ENCODE data around the gene ALDH3A1. TPM values are rescaled to one million over a fixed set of nuclear protein-coding genes. Genes with fewer than 3 reads are reported as not detected.
"Not testable (repeated sequence)": the region's sequence is repeated elsewhere in the genome, so short reads cannot be mapped to it uniquely, and the experiment has no call there.

ALDH3A1 gene
- total and polyA plus RNA-seq, 3 donors from 2014 or later = 3.2 to 5.6 (median 4.2) TPM

DNA sequence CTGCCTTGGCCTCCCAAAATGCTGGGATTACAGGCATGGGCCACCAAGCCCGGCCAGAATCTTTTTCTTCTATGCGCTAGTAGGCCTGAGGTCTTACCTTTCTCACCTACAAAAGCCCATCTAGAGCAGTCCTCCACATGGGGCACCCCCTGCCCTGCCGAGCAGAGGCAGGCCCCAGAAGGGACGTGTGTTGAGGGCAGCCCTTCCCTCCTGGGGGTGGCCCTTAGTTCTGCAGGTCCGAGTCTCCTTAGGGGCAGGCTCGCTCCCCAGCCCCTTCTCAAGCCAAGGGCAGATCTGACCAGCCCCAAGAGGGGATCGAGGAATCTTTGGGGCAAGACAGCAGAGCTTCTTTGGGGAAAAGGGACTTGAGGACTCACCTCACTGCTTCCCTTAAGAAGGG, 17.9 kb upstream of the ALDH3A1 start:
- H3K4me1 ChIP-seq = no peaks in the 10 kb centered on the region
- no peak overlapping the region for H3K4me3 ChIP-seq
- intact Hi-C loops (cut with DNase I; ENCODE audit: low total_unique reads) = loop anchor here (5.0 to 10.0 kb wide), 2 partner anchors 249 to 401 kb away; partner anchors contain the start of gene B9D1
- no peak for DNase-seq
- H3K27me3 ChIP-seq = no peaks in the 10 kb centered on the region
- 40 to 73% methylated on average over 1 to 7 of the region's 7 CpGs for WGBS, 2 donors
- H3K9me3 ChIP-seq = no peaks in the 10 kb centered on the region
- no peaks in the 10 kb centered on the region for H3K36me3 ChIP-seq (ENCODE audit: low read depth, missing control alignments)
- H3K27ac ChIP-seq = no peak overlapping the region
- TF ChIP-seq, protein P1, sequence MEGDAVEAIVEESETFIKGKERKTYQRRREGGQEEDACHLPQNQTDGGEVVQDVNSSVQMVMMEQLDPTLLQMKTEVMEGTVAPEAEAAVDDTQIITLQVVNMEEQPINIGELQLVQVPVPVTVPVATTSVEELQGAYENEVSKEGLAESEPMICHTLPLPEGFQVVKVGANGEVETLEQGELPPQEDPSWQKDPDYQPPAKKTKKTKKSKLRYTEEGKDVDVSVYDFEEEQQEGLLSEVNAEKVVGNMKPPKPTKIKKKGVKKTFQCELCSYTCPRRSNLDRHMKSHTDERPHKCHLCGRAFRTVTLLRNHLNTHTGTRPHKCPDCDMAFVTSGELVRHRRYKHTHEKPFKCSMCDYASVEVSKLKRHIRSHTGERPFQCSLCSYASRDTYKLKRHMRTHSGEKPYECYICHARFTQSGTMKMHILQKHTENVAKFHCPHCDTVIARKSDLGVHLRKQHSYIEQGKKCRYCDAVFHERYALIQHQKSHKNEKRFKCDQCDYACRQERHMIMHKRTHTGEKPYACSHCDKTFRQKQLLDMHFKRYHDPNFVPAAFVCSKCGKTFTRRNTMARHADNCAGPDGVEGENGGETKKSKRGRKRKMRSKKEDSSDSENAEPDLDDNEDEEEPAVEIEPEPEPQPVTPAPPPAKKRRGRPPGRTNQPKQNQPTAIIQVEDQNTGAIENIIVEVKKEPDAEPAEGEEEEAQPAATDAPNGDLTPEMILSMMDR (IDR thresholded peaks at IDR 0.05) = no peak
- no peak for TF ChIP-seq POLR2A (IDR thresholded peaks at IDR 0.05)

DNA sequence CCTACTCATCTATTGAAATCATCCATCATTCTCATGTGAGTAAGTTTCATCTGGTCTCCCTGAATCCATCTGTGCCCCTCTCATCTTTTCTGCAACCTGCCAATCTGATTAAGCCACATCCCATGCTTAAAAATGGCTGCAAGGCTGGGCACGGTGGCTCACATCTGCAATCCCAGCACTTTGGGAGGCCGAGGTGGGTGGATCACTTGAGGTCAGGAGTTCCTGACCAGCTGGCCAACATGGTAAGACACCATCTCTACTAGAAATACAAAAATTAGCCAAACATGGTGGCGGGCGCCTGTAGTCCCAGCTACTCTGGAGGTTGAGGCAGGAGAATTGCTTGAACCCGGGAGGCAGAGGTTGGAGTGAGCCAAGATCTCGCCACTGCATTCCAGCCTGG, 15.9 kb upstream of the ALDH3A1 start:
- H3K4me3 ChIP-seq; DNase-seq; H3K36me3 ChIP-seq (ENCODE audit: low read depth, missing control alignments); H3K9me3 ChIP-seq; H3K27me3 ChIP-seq; H3K27ac ChIP-seq; H3K4me1 ChIP-seq: not testable (repeated sequence)
- intact Hi-C loops (cut with DNase I; ENCODE audit: low total_unique reads) = loop anchor here (10.0 kb wide), 1 partner anchor 399 kb away; the partner anchor contains the start of gene B9D1
- 93 to 100% methylated on average over 5 to 6 of the region's 6 CpGs for WGBS, 2 donors

DNA sequence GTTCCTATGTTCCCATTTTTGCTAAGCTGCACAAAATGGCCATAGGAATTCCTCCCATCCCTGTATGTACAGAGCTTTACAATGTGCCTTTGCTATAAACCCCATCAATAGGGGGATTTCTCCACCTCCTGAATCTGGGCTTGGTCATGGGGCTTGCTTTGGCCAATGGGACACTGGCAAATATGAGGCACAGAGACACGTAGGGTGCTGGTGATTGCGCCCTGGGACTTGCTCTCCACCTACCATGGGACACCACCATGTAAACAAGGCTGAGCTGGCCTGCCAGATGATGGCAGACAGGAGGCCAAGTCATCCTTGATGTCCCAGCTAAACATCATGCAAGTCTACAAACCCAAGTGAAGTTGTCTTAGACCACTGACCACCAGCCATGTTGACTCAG, 15.3 kb upstream of the ALDH3A1 start:
- no peak overlapping the region for H3K4me3 ChIP-seq
- H3K4me1 ChIP-seq = no peaks in the 10 kb centered on the region
- H3K36me3 ChIP-seq (ENCODE audit: low read depth, missing control alignments) = no peaks in the 10 kb centered on the region
- 86 to 100% methylated on average over 2 of the region's 2 CpGs for WGBS, 2 donors
- H3K27ac ChIP-seq = no peak overlapping the region
- intact Hi-C loops (cut with DNase I; ENCODE audit: low total_unique reads) = loop anchor here (10.0 kb wide), 1 partner anchor 399 kb away; the partner anchor contains the start of gene B9D1
- TF ChIP-seq, protein P1 (IDR thresholded peaks at IDR 0.05) = no peak
- no peak for TF ChIP-seq POLR2A (IDR thresholded peaks at IDR 0.05)
- no peaks in the 10 kb centered on the region for H3K27me3 ChIP-seq
- H3K9me3 ChIP-seq = no peaks in the 10 kb centered on the region
- DNase-seq = no peak

DNA sequence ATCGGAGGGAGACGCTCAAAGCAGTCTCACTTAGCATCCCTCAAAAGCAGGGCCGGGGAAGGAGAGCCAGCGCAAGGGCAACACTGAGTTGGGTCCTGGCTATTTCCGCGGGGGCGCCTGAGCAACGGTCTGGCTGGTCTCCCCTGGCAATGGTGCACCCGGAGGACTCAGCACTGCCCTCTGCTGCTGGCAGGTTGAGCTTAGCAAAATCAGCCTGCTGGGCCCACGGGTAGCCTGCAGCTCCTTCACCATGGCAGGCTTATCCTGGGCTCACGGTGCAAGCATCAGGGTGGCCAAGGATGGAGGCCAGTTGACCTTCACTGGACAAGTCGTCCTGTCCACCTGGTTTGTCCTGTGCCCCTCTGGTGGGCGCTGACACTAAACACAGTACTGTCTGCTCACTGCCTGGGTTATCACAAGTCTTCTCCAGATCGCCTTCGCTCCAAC, 14.4 kb upstream of the ALDH3A1 start:
- no peaks in the 10 kb centered on the region for H3K4me1 ChIP-seq
- intact Hi-C loops (cut with DNase I; ENCODE audit: low total_unique reads) = loop anchor here (10.0 kb wide), 1 partner anchor 398 kb away; the partner anchor contains the start of gene B9D1
- H3K27me3 ChIP-seq = no peaks in the 10 kb centered on the region
- no peak overlapping the region for H3K27ac ChIP-seq
- no peak overlapping the region for H3K4me3 ChIP-seq
- DNase-seq = peak; percentile 80
- H3K9me3 ChIP-seq = no peaks in the 10 kb centered on the region
- H3K36me3 ChIP-seq (ENCODE audit: low read depth, missing control alignments) = no peaks in the 10 kb centered on the region
- no peak for TF ChIP-seq POLR2A (IDR thresholded peaks at IDR 0.05)
- TF ChIP-seq, protein P1 (IDR thresholded peaks at IDR 0.05) = peak; percentile 33 to 82 (median 58)
- 50 to 54% methylated on average over 13 to 15 of the region's 15 CpGs for WGBS, 2 donors

DNA sequence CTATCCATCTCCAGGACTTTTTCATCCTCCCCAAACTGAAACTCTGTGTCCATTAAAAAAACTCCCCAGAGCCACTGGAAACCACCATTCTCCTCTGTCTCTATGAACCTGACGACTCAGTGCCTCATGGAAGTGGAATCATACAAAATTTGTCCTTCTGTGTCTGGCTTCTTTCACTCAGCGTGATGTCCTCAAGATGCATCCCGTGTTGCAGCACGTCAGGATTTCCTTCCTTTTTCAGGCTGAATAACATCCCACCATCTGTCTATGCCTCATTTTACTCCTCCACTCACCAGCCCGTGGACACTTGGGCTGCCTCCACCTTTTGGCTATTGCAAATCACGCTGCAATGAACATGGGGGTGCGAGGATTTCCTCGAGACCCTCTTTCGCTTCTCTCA, 12.6 kb upstream of the ALDH3A1 start:
- 83 to 84% methylated on average over 9 of the region's 9 CpGs for WGBS, 2 donors
- H3K27ac ChIP-seq = no peak overlapping the region
- no peaks in the 10 kb centered on the region for H3K27me3 ChIP-seq
- H3K4me1 ChIP-seq = no peaks in the 10 kb centered on the region
- TF ChIP-seq, protein P1 (IDR thresholded peaks at IDR 0.05) = no peak
- no peak for TF ChIP-seq POLR2A (IDR thresholded peaks at IDR 0.05)
- DNase-seq = peak; percentile 11
- no peaks in the 10 kb centered on the region for H3K36me3 ChIP-seq (ENCODE audit: low read depth, missing control alignments)
- intact Hi-C loops (cut with DNase I; ENCODE audit: low total_unique reads) = loop anchor here (10.0 kb wide), 1 partner anchor 396 kb away; the partner anchor contains the start of gene B9D1
- H3K4me3 ChIP-seq = no peak overlapping the region
- no peaks in the 10 kb centered on the region for H3K9me3 ChIP-seq
